ENCODE measurements around the gene SCTR.

The SCTR gene

GRCh38 chr2:119402645-119403560 is 121.4 kb downstream of the SCTR start:
- DNase-seq, result no peak

- no peak for DNase-seq
Observed at GRCh38 chr2:119402106-119402505, 122.2 kb downstream of the SCTR start.

- no peak for DNase-seq
Observed at GRCh38 chr2:119397196-119397595, 127.1 kb downstream of the SCTR start.

- DNase-seq, result no peak
Observed at GRCh38 chr2:119393971-119394748, 130.1 kb downstream of the SCTR start.

Data from DMS53 (cell line).